Activated T-cell treated with anti-CD3 and anti-CD28 coated beads for 48 hours (primary cell): ENCODE data around the gene ZBTB22.
A peak's percentile ranks its signal among the peaks of the same experiment; 100 is the strongest.
"Not testable (repeated sequence)": the region's sequence is repeated elsewhere in the genome, so short reads cannot be mapped to it uniquely, and the experiment has no call there.

Source experiments
- DNase-seq: peaks from one replicate; pipeline ENCODE4 v3.0.0-alpha.2; 2020; ENCODE audit warnings: low read depth

The ZBTB22 gene

DNA sequence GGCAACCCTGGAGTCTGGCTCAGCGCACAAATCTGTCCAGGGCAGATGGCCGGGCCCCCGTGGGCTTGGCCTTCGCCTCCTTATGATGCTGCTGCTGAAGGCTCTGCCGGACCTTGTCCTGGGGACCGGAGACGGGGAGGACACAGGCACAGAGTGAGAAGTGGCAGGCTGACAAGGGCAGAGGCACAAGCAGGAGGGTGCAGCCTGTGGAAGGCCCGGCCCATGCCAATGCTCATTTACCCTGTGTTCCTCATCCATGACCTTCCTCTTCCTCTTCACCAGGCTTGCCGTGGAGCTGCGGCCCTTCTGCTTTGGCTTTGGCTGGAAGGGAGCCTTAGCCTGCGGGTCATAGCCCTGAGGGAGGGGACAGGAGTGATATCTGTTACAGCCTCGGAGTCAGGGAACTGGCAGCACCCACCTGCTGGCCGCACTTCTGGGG is 38.3 kb downstream of the ZBTB22 start:
- DNase-seq, result no peak

DNA sequence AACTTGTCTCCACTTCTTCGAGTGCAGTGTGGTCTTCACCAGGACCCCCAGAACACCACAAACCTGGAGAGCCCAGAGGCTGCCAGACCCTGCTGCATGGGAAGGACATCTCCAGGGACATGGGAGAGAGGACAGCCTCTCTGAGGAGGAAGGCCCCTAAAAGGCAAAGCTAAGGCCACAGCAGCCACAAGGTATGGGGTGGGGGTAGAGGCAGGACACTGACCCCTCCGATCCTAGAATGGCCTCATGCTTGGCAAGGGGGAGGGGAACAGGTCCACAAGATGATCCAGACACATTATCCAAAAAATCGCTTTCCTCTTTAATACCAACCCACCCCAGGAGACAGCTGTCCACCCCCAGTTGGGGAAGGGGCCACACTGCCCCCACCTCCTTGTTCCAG is 38.7 kb downstream of the ZBTB22 start:
- DNase-seq, result no peak

DNA sequence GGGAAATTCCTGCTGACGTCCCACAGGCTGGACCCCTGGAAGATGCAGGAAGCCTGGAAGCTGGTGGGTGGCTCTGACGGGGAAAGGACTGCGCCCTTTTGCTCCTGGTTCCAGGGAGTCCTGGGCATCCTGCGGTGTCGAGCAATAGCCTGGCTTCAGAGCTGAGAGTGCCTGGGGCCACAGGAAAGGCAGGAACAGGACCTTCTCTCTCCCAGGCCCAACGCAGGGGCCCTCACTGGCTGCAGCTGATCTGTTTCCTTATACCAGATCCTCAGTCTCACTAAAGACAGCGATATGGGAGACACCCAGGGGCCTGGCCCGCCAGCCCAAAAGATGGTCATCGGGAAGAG is 39.2 kb downstream of the ZBTB22 start:
- no peak for DNase-seq

DNA sequence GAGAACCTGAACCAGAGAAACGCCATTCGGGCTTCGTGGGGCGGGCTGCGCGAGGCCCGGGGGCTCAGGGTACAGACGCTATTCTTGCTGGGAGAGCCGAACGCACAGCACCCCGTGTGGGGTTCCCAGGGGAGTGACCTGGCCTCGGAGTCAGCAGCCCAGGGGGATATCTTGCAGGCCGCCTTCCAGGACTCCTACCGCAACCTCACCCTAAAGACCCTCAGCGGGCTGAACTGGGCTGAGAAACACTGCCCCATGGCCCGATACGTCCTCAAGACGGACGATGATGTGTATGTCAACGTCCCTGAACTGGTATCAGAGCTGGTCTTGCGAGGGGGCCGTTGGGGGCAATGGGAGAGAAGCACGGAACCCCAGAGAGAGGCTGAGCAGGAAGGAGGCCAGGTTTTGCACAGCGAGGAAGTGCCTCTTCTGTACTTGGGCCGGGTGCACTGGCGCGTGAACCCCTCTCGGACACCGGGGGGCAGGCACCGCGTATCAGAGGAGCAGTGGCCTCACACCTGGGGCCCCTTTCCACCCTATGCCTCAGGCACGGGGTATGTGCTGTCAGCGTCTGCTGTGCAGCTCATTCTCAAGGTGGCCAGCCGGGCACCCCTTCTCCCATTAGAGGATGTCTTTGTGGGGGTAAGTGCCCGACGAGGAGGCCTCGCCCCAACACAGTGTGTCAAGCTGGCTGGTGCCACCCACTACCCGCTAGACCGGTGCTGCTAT is 39.7 kb downstream of the ZBTB22 start:
- peak; percentile 30 for DNase-seq

DNA sequence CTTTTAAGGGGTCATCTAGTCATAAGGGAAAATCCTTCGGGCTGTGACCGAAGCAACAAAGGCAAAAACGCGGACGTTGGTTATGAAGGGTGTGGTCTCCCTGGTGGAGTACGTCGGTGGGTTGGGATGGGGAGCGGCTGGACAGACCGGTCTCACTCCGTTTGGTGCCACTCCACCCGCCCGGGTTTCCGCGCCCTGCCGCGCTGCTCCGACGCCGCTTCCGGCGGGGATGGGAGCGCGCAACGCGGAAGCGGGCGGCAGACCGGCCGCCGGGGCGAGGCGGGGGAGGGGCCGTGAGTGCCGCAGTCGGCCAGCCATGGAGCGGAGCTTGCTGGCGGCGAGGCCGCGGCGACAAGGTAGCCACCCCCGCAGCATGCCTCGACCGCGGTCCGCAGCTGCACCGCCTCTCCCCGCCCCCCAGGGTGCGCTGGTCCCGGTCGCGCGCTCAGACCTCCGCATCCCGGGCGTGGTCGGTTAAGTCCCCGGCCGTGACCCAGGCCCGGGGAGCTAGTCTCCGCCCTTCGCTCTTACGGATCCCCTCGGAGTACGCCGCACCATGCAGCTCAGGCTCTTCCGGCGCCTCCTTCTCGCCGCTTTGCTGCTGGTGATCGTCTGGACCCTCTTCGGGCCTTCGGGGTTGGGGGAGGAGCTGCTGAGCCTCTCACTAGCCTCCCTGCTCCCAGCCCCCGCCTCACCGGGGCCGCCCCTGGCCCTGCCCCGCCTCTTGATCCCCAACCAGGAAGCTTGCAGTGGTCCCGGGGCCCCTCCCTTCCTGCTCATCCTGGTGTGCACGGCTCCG is 40.5 kb downstream of the ZBTB22 start, which contains the start of gene B3GALT4:
B3GALT4 (plus strand) TSS at position 260 of the 799 bp plus-strand sequence; CDS start at position 557, 297 bp downstream.
- peak; percentile 87 for DNase-seq

DNA sequence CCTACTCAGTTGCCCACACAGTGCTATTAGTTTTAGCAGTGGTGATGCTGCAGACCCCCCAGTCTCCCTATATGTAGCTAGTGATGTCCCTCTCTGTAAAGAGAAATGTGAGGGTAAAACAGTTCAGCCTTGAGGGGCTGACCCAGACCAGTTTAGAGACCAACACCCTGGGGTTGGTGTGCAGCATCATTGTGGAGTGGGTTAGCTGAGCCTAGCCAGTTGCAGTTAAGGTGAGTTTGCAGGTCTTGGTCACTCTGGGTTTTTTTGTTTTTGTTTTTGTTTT is 41.0 kb downstream of the ZBTB22 start:
- no peak for DNase-seq

DNA sequence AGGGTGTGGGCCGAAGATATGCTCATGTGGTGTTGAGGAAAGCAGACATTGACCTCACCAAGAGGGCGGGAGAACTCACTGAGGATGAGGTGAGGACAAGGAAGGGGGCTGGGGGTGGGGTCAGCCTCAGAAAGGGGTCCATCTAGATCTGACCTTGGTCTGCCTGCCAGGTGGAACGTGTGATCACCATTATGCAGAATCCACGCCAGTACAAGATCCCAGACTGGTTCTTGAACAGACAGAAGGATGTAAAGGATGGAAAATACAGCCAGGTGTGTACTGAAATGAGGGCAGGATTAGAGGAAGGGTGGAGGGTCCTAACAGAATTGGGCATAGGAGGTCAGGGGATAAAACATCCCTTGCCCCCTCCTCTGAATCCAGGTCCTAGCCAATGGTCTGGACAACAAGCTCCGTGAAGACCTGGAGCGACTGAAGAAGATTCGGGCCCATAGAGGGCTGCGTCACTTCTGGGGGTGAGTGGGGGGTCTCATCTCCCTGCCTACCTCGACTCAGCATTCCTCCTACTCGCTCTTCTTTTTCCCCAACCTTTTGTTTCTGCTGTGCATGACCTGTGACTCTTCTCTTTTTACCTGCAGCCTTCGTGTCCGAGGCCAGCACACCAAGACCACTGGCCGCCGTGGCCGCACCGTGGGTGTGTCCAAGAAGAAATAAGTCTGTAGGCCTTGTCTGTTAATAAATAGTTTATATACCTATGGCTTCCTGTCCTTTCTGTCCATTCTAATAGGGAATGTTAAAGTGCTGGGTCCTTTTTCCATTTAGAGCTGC is 41.6 kb downstream of the ZBTB22 start:
- DNase-seq, result not testable (repeated sequence)

DNA sequence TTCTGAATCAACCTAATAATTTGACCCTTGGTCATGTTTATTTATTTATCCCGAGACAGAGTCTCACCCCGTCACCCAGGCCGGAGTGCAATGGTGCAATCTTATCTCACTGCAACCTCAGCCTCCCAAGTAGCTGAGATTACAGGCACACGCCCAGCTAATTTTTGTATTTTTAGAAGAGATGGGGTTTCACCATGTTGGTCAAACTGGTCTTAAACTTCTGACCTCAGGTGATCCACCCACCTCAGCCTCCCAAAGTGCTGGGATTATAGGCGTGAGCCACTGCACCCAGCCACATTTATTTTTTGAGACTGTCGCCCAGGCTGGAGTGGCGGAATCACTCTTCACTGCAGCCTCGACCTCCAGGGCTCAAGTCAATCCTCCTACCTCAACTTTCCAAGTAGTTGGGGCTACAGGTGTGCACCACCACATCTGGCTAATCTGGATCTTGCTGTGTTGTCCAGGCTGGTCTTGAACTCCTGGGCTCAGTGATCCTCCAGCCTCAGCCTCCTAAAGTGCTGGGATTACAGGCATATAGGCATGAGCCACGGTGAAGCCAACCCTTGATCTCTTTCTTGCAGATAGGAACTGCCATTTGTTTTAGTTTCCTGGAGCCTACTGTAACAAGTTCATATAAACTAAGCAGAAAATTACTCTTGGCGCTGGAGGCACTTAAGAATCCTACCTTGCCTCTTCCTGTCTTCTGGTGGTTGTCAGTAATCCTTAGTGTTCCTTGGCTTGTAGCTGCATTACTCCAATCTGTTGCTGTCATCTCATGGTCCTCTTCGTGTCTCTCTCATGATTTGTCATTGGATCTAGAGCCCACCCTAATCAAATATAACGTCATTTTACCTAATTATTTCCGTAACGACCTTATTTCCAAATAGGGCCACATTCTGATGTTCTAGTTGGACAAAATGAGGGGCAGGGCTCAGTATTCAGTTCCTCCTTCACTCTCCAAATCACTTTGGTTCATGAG is 43.3 kb downstream of the ZBTB22 start:
- DNase-seq, result no peak

DNA sequence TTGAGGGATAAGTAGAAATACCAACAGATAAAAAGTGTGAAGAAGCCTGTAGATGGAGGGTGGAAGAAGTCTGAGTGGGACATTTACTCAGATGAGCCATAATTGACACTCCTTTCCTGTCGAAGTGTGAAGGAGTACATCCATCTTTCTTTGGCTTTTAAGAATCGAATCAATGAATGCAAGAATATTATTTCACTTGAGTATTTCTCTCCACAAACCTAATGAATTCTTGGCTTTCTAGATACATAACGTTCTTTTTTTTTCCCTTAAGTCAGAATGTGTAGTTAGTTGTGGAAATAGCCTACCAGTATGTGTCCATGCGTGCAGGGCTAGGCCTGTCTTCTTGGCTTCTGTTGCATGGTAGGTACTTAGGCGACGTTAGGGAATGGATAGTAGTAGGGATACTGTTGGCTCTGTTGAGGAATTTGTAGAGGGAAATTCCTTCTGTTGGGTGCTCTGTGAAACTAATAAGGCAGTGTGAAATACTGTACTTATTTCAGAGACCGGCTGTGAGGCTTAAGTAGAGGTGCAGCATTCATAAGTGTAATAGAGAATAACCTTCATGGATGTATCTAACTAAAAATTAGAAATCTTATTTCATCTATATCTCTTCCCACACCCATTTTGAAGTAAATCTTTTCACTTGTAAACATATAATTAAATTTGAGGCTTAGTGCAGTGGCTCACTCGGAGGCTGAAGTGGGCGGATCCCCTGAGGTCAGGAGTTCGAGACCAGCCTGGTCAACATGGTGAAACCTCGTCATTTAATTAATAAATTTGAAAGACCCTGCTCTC is 44.2 kb downstream of the ZBTB22 start:
- DNase-seq, result no peak

DNA sequence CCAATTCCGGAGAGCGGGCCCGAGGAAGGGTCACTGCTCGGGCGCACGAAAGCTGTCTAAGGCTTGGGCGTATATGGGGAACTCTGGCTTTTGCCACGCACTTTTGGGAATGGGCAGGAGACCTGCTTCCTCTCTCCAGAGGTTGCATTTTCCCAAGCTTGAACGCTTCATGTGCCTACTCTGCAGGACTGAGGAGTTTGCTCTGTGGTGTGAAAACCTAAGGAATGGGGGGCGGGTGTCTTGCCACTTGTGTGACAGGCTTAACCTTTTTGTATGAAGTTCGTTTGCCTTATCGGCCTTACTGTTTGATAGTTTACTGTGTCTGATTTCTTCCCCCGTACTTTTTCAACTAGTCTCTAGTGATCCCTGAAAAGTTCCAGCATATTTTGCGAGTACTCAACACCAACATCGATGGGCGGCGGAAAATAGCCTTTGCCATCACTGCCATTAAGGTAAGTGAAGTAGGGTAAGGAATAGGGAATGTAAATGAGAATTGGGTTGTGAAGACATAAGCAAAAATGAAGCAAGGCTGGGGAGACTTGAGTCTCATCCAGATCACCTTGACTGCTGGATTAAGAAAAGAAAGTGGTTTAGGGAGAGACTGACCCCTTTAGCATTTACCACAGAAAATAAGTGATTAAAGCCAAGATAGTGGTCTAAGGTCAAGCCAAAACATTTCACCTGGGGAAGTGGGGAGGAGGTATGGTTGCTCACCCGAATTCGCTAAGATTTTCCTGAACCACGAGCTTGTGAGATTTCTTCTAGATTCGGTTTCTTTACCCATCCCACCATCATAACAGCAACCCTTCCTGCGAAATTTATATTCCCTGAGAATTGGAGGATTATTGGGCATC is 45.0 kb downstream of the ZBTB22 start:
- no peak for DNase-seq

DNA sequence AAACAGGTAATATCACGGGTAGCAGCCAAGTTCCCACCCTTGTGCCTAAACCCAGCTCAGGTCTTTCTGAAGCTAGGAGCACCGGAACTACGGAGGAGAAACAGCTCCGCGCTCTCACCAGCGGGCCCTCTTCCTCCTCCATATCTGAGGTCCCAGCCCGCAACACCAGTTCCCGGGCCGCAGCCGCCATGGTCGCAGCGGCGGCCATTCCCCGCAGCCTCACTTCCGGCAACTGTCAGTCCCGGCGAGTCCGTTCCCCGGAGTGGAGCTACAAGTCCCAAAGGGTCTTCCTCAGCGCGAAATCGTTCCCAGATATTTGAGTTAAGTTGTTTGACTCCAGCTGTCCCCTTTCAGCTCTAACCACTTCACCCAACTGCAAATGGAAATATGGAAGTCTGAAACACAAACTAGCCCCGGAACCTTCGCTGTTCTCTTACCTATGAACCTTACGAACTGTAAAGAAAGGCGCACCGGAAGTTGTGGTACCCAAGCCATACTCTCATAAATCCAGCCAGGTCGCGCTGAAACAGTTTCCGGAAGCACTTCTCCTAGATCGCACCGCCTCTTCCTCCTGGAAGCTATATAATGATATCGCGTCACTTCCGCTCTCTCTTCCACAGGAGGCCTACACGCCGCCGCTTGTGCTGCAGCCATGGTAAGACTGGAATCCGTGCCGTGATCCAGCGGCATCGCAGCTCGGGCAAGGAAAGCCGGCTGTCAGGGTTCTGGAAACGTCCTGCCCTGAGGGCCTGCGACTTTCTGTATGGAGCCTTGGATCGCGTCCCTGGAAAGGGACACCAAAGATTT is 45.9 kb downstream of the ZBTB22 start, which contains the start of the genes RPS18 and VPS52:
RPS18 (plus strand) TSS at position 608 of the 807 bp plus-strand sequence; CDS start at position 653, 45 bp downstream.
VPS52 (minus strand) TSS at position 409 of the 807 bp plus-strand sequence; CDS start at position 208, 201 bp downstream.
- DNase-seq, result peak; percentile 81

DNA sequence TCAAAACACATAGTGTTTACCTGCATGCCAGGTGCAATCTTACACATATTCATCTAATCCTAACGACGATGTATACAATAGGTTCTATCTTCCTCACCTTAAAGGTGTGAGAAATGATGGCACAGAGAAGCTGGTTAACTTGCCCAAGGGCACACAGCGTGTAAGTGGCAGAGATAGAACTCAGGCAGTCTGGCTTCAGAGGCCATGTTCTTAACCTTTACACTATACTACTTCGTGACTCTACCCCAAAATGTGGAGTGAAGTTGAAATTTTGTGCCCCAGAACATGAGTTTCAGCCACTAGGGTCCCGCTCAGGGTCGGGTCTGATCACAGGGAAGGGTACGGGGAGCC is 46.5 kb downstream of the ZBTB22 start:
- DNase-seq, result no peak
